SK-N-MC (cell line): Measurements from ENCODE around the gene SOBP.

Source experiments
- DNase-seq: peaks from one replicate; pipeline ENCODE4 v3.0.0-alpha.2; 2011; ENCODE audit warnings: low read depth, low spot score
- H3K27ac ChIP-seq: fragments of 200-600 bp; sonication (generic); 2 replicates; pipeline ENCODE4 v1.5.1; 2016; ENCODE audit warnings: mixed run types
- H3K36me3 ChIP-seq: fragments of 200-600 bp; sonication (generic); 2 replicates; pipeline ENCODE4 v1.6.1; 2017; ENCODE audit warnings: antibody characterized with exemption, low read length, mixed read lengths; ENCODE audit not compliant: insufficient read depth
- H3K4me3 ChIP-seq: fragments of 200-600 bp; sonication (generic); 2 replicates; pipeline ENCODE4 v1.5.1; 2016
- H3K9ac ChIP-seq: fragments of 200-600 bp; sonication (generic); 2 replicates; pipeline ENCODE4 v1.8.0; 2017; ENCODE audit warnings: mixed run types, mixed read lengths; ENCODE audit not compliant: insufficient read length
- H3K9me3 ChIP-seq: fragments of 200-600 bp; sonication (generic); 2 replicates; pipeline ENCODE4 v1.6.1; 2017; ENCODE audit warnings: low read depth, mild to moderate bottlenecking, antibody characterized with exemption, low read length, moderate library complexity, mixed read lengths
- EZH2 ChIP-seq: fragments of 200-600 bp; sonication (generic); IDR thresholded peaks from one replicate; pipeline ENCODE4 v1.6.1; 2017; ENCODE audit warnings: antibody characterized with exemption
- FOXP2 ChIP-seq: optimal IDR thresholded peaks from 2 replicates; pipeline ENCODE3; 2011; ENCODE audit warnings: mild to moderate bottlenecking, moderate library complexity; ENCODE audit not compliant: insufficient read depth; ENCODE audit errors: extremely low read length, control extremely low read depth
- POLR2AphosphoS5 ChIP-seq: IDR thresholded peaks from 2 replicates; pipeline ENCODE4 v1.6.1; 2012; ENCODE audit warnings: mild to moderate bottlenecking, low read depth, low read length, borderline replicate concordance

SOBP gene

GRCh38 chr6:107539409-107539808 is 49.5 kb downstream of the SOBP start:
- Histone ChIP-seq H3K36me3 (no peaks in the 10 kb centered on the region), H3K9ac (no peak overlapping the region), H3K27ac (no peak overlapping the region), H3K4me3 (no peak overlapping the region), H3K9me3 (no peaks in the 10 kb centered on the region)
- no peak for DNase-seq
- TF ChIP-seq POLR2AphosphoS5 = no peak
- TF ChIP-seq FOXP2 = no peak
- no peak for TF ChIP-seq EZH2

GRCh38 chr6:107539849-107540464 is 50.0 kb downstream of the SOBP start:
- TF ChIP-seq FOXP2 (no peak), EZH2 (no peak), POLR2AphosphoS5 (no peak)
- DNase-seq = no peak
- no peak overlapping the region for H3K4me3 ChIP-seq
- H3K36me3 ChIP-seq = no peaks in the 10 kb centered on the region
- no peaks in the 10 kb centered on the region for H3K9me3 ChIP-seq
- no peak overlapping the region for H3K9ac ChIP-seq
- H3K27ac ChIP-seq = no peak overlapping the region

- no peak overlapping the region for H3K9ac ChIP-seq
- no peaks in the 10 kb centered on the region for H3K9me3 ChIP-seq
- no peaks in the 10 kb centered on the region for H3K36me3 ChIP-seq
- DNase-seq = no peak
- H3K4me3 ChIP-seq = no peak overlapping the region
- TF ChIP-seq POLR2AphosphoS5 = no peak
- TF ChIP-seq EZH2 = no peak
- no peak for TF ChIP-seq FOXP2
- no peak overlapping the region for H3K27ac ChIP-seq
Measured at GRCh38 chr6:107540465-107540857, 50.5 kb downstream of the SOBP start.

GRCh38 chr6:107542192-107542668 is 52.3 kb downstream of the SOBP start:
- Histone ChIP-seq H3K9me3 (no peaks in the 10 kb centered on the region), H3K4me3 (no peak overlapping the region), H3K27ac (no peak overlapping the region), H3K36me3 (no peaks in the 10 kb centered on the region), H3K9ac (no peak overlapping the region)
- DNase-seq = no peak
- no peak for TF ChIP-seq POLR2AphosphoS5
- no peak for TF ChIP-seq FOXP2
- no peak for TF ChIP-seq EZH2

GRCh38 chr6:107543088-107543487 is 53.2 kb downstream of the SOBP start:
- Histone ChIP-seq H3K27ac (no peak overlapping the region), H3K9ac (no peak overlapping the region), H3K36me3 (no peaks in the 10 kb centered on the region)

GRCh38 chr6:107543567-107543966 is 53.6 kb downstream of the SOBP start:
- H3K27ac ChIP-seq = no peak overlapping the region
- TF ChIP-seq FOXP2 (no peak), EZH2 (no peak)

More at GRCh38 chr6:107543088-107543487, 53.2 kb downstream of the SOBP start:
- Histone ChIP-seq H3K9me3 (no peaks in the 10 kb centered on the region), H3K4me3 (no peak overlapping the region)
- no peak for DNase-seq
- TF ChIP-seq POLR2AphosphoS5 = no peak
- no peak for TF ChIP-seq EZH2
- no peak for TF ChIP-seq FOXP2

GRCh38 chr6:107545763-107546162 is 55.8 kb downstream of the SOBP start:
- no peaks in the 10 kb centered on the region for H3K9me3 ChIP-seq
- no peaks in the 10 kb centered on the region for H3K36me3 ChIP-seq
- no peak for DNase-seq
- no peak for TF ChIP-seq POLR2AphosphoS5
- no peak for TF ChIP-seq EZH2
- TF ChIP-seq FOXP2 = no peak
- H3K27ac ChIP-seq = no peak overlapping the region
- H3K9ac ChIP-seq = no peak overlapping the region
- no peak overlapping the region for H3K4me3 ChIP-seq

More at GRCh38 chr6:107543567-107543966, 53.6 kb downstream of the SOBP start:
- H3K36me3 ChIP-seq = no peaks in the 10 kb centered on the region
- H3K4me3 ChIP-seq = no peak overlapping the region
- no peaks in the 10 kb centered on the region for H3K9me3 ChIP-seq
- DNase-seq = no peak
- no peak overlapping the region for H3K9ac ChIP-seq

GRCh38 chr6:107546691-107547450 is 57.0 kb downstream of the SOBP start:
- DNase-seq = no peak
- Histone ChIP-seq H3K4me3 (no peak overlapping the region), H3K27ac (no peak overlapping the region)

More at GRCh38 chr6:107546691-107547450, 57.0 kb downstream of the SOBP start:
- Histone ChIP-seq H3K9me3 (no peaks in the 10 kb centered on the region), H3K9ac (no peak overlapping the region), H3K36me3 (no peaks in the 10 kb centered on the region)
- TF ChIP-seq EZH2 (no peak), FOXP2 (no peak), POLR2AphosphoS5 (no peak)
